ENCODE data around the gene PEX10.

DNA sequence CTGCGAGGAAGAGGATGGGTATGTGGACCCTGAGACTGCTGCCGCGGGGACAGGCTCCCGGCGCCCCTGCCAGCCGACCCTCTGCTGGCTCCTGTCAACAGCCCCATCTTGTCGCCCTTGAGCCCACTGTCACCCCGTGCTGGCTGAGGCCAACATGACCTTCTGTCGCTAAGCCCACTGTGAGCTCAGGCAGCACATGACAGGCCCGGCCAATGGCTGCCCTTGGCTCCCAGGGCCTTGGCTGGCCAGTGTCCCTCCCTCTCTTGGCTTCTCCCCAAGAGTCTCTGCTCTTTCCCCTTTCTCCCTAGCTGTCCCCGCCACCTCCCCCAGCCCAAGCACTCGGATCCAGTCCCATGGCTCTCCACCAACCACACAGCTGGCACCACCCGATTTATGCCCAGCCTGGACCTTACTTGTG is 3.5 kb downstream of the PEX10 start:
- TF ChIP-seq, protein P1, sequence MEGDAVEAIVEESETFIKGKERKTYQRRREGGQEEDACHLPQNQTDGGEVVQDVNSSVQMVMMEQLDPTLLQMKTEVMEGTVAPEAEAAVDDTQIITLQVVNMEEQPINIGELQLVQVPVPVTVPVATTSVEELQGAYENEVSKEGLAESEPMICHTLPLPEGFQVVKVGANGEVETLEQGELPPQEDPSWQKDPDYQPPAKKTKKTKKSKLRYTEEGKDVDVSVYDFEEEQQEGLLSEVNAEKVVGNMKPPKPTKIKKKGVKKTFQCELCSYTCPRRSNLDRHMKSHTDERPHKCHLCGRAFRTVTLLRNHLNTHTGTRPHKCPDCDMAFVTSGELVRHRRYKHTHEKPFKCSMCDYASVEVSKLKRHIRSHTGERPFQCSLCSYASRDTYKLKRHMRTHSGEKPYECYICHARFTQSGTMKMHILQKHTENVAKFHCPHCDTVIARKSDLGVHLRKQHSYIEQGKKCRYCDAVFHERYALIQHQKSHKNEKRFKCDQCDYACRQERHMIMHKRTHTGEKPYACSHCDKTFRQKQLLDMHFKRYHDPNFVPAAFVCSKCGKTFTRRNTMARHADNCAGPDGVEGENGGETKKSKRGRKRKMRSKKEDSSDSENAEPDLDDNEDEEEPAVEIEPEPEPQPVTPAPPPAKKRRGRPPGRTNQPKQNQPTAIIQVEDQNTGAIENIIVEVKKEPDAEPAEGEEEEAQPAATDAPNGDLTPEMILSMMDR (IDR thresholded peaks at IDR 0.05): no peak
- TF ChIP-seq POLR2AphosphoS5 (IDR thresholded peaks at IDR 0.05): no peak
